ENCODE measurements around the gene PDIA5.

The PDIA5 gene

GRCh38 chr3:123066896-123067688 is at the start of gene PDIA5:
TSS of gene PDIA5 (plus strand) at chr3:123067025. CDS start at chr3:123067165, 140 bp downstream.
- ATAC-seq (peak; percentile 90), DNase-seq (peak; percentile 87)

GRCh38 chr3:123018683-123019082 is 48.1 kb upstream of the PDIA5 start:
- DNase-seq, result no peak
- no peak for ATAC-seq

DNA sequence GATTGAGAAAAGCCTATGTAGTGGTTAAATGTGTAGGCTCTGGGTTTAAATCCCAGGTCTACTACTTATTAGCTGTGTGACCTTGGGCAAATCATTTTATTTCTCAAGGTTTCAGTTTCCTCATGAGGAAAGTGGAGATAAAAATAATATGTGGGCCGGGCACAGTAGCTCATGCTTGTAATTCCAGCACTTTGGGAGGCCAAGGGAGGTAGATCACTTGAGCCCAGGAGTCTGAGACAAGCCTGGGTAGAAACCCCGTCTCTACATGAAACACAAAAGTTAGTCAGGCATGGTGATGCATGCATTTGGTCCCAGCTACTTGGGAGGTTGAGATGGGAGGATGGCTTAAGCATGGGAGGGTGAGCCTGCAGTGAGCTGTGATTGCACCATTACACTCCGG is 47.7 kb upstream of the PDIA5 start:
- DNase-seq (no peak), ATAC-seq (no peak)

DNA sequence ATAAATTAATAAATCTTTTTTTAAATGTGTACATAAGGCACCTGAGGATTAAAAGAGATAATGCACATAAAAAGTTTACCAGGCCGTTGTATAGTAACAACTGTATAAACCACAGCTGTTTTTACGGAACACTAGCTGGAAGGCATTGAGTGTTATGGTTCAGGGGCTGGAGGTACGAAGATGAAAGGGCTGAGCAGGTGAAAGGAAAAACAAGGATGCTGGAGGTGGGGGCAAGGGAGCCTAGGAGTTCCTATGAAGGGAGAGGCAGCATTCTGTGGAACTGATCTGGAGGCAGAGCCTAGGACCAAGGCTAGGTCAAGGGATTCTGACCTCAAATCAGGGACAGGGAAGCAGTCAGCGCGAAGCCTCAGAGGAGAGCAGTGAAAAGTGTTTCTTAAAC is 47.2 kb upstream of the PDIA5 start:
- ATAC-seq (no peak), DNase-seq (no peak)

DNA sequence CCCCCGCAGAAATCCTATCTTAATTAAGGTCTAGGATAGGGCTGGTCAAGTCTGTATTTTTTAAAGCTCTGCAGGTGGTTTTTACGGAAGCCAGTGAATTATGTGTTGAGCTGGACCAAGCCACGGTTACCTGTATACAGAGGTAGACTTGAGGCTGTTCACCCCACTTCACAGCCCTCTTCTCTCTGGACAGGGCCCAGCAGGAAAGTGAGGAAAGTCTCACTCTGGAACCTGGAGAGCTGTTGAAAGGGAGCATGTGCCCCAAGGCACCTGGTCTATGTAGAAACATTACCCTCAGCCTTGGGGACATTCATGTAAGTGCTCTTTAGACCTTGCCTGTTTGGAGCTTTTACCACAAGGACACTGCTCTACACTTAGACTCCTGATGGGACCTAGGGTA is 46.1 kb upstream of the PDIA5 start:
- no peak for ATAC-seq

GRCh38 chr3:123021388-123021787 is 45.4 kb upstream of the PDIA5 start:
- no peak for ATAC-seq
- no peak for DNase-seq

More for the DNA sequence above, 46.1 kb upstream of the PDIA5 start:
- no peak for DNase-seq

GRCh38 chr3:123021996-123022510 is 44.8 kb upstream of the PDIA5 start:
- ATAC-seq, result no peak
- DNase-seq, result no peak

DNA sequence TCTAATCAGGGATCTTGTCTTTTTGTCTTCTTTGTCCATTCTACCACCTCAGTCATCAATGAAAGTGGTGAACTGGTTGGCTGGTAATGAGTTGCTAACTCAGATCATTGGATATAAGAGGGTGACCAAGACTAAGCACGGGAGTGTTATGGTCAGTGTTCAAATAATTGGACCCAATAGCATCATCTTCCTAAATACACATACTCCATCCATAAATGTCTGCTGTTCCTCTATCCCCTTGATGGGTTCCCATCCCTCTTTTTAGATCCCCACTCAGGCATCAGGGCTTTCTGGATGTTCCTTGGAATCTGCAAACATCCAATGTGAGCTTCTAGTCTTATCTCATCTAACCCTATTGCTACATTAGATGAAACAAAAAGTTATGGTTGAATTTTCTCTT is 42.8 kb upstream of the PDIA5 start:
- DNase-seq, result no peak
- no peak for ATAC-seq

DNA sequence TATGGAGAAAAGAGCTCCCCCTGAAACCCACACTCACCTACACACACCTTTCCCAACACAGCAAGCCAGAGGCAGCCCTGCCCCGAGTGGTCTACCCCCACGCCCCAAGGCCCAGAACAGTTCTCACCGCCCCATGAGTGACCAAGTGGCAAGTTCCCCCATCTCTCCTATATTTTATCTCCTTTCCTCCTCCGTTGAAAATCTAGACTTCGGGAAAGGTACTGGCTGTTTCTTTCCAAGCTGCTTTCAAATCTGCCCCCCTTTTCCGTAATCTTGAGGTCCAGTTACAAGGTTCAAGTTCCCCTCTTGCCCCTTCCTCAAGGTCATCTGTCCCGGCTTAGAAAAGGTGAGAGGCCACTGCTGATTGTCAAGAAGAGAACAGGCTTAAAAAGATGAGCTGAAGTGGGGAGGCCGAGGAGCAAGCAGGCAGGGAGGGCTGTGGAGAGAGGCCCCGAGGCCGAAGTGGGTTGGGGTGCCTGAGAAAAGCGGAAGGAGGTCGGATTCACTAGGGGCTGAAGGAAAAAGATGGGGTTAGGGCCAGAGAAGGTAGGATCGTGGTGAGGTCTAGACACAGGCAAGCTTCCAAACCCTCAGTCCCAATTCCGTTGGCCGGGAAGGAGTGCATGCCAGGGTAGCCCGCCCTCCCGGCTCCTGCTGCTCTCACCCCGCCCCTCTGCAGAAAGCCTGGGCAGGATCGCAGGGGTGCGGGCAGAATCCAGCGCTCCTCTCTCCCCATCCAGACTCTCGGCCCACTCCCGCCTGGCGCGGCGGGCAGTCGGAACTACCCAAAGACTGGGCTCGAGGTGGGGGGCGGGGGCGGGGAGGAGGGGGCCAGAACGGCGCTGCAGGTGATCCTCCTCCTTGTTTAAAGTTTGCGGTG is 40.9 kb upstream of the PDIA5 start:
- ATAC-seq (no peak), DNase-seq (no peak)

- DNase-seq, result peak; percentile 18
- ATAC-seq, result no peak
These were observed 40.1 kb upstream of the PDIA5 start for GRCh38 chr3:123026565-123027291.

- peak; percentile 24 for DNase-seq
- peak; percentile 45 for ATAC-seq
These were observed 39.3 kb upstream of the PDIA5 start, which contains the start of gene SEMA5B for GRCh38 chr3:123027292-123028232. TSS of gene SEMA5B (minus strand) at chr3:123027763. CDS start at chr3:122961263, 66,500 bp downstream.

GRCh38 chr3:123028233-123028828 is 38.5 kb upstream of the PDIA5 start:
- DNase-seq (peak; percentile 11), ATAC-seq (peak; percentile 30)

- DNase-seq, result no peak
- ATAC-seq, result no peak
These were observed 35.8 kb upstream of the PDIA5 start for GRCh38 chr3:123031051-123031450.

- ATAC-seq, result no peak
- no peak for DNase-seq
These were observed 34.8 kb upstream of the PDIA5 start for GRCh38 chr3:123032057-123032456.

- no peak for DNase-seq
- no peak for ATAC-seq
These were observed 32.7 kb upstream of the PDIA5 start for GRCh38 chr3:123034120-123034519.

GRCh38 chr3:123034996-123035395 is 31.8 kb upstream of the PDIA5 start:
- no peak for DNase-seq
- ATAC-seq, result no peak

GRCh38 chr3:123036352-123037014 is 30.3 kb upstream of the PDIA5 start:
- ATAC-seq, result no peak
- no peak for DNase-seq

- ATAC-seq (no peak), DNase-seq (no peak)
These were observed 29.8 kb upstream of the PDIA5 start for GRCh38 chr3:123037015-123037375.

GRCh38 chr3:123038751-123039150 is 28.1 kb upstream of the PDIA5 start:
- no peak for ATAC-seq
- DNase-seq, result no peak

GRCh38 chr3:123039178-123039577 is 27.6 kb upstream of the PDIA5 start:
- ATAC-seq, result no peak
- no peak for DNase-seq

All from stimulated activated naive CD8-positive, alpha-beta T cell treated with anti-CD3 and anti-CD28 coated beads, Interleukin-15, Interleukin-2, amounts not matched to agents 100 U/mL and 50 U/mL, for 24 hours (primary cell).